Immature natural killer cell (primary cell): Measurements from ENCODE around the gene TMEM94. TPM values are rescaled to one million over a fixed set of nuclear protein-coding genes. Genes with fewer than 3 reads are reported as not detected.
A peak's percentile ranks its signal among the peaks of the same experiment; 100 is the strongest.

Experiments
- DNase-seq, 3 donors: peaks; one replicate each; pipeline ENCODE4 v3.0.0; 2022; ENCODE audit warnings: mixed read lengths in 1 of 3
- H3K27ac Mint-ChIP-seq, 6 donors: one replicate each; pipeline ENCODE4 v1.8.0; 2020; ENCODE audit warnings: mixed read lengths in 6 of 6, mild to moderate bottlenecking in 5 of 6, inconsistent platforms in 4 of 6, moderate library complexity in 3 of 6
- H3K27me3 Mint-ChIP-seq, 3 donors: one replicate each; pipeline ENCODE4 v1.8.0; 2020 to 2021; ENCODE audit warnings: low read depth in 3 of 3, mild to moderate bottlenecking in 3 of 3, mixed read lengths in 3 of 3, moderate library complexity in 3 of 3, inconsistent platforms in 1 of 3
- H3K36me3 Mint-ChIP-seq, 3 donors: one replicate each; pipeline ENCODE4 v1.8.0; 2020; ENCODE audit warnings: mixed read lengths in 3 of 3, inconsistent platforms in 2 of 3, mild to moderate bottlenecking in 2 of 3
- H3K4me1 Mint-ChIP-seq, 2 donors: one replicate each; pipeline ENCODE4 v1.8.0; 2020; ENCODE audit warnings: inconsistent platforms in 2 of 2, mild to moderate bottlenecking in 2 of 2, mixed read lengths in 2 of 2, moderate library complexity in 1 of 2
- H3K4me3 Mint-ChIP-seq, 5 donors: one replicate each; pipeline ENCODE4 v1.8.0; 2020; ENCODE audit warnings: mild to moderate bottlenecking in 5 of 5, mixed read lengths in 5 of 5, inconsistent platforms in 3 of 5, moderate library complexity in 3 of 5
- H3K9me3 Mint-ChIP-seq, 6 donors: one replicate each; pipeline ENCODE4 v1.8.0; 2020; ENCODE audit warnings: mild to moderate bottlenecking in 6 of 6, mixed read lengths in 6 of 6, inconsistent platforms in 4 of 6, moderate library complexity in 3 of 6
- polyA plus RNA-seq, 3 donors: library from polyadenylated mRNA; unstranded; fragments of 300-500 nt; fragmentation: Illumina TruSeq; gene quantifications; one replicate each; pipeline ENCODE4 v1.2.3, GENCODE V29; 2021

TMEM94 gene
- polyA plus RNA-seq, 3 donors from 2014 or later: 3.2 to 21.9 (median 9.3) TPM

DNA sequence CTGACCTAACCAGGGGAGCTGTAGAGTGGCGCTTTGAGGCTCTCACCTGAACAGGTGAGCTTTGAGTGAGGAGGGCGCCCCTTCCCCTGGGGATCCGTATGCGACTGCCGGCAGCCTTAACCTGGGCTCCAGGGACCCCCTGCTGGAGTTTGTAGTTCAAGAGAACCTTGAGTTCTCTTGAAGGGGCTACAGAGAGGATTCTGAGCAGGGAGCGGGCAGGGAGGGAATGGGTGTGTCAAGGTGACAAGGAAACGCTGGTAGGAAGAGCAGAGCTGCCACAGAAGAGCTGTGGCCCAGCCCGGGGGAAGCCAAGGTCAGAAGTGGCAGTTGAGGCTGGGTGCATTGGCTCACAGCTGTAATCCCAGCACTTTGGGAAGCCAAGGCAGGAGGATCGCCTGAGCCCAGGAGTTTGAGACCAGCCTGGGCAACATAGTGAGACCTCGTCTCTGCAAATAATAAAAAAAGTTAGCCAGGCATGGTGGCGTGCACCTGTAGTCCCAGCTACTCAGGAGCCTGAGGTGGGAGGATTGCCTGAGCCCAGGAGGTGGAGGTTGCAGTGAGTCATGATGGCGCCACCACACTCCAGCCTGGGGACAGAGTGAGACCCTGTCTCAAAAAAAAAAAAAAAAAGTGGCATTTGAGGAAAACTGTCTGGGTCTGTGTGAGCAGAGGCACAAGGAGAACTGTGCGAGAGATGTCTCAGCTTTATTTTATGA, 70.3 kb downstream of the TMEM94 start:
- Mint-ChIP-seq H3K27ac (peak overlapping the region; percentile 81 to 91 (median 84)), H3K36me3 (peaks cover 10 to 13% (median 12%) of the 10 kb centered on the region in 3 donors), H3K9me3 (no peaks in the 10 kb centered on the region), H3K27me3 (peaks cover 0 to 5% (median 0%) of the 10 kb centered on the region in 3 donors), H3K4me1 (peaks cover 23 to 36% of the 10 kb centered on the region in 2 donors), H3K4me3 (peak overlapping the region; percentile 90 to 96 (median 92))
- no peak for DNase-seq

DNA sequence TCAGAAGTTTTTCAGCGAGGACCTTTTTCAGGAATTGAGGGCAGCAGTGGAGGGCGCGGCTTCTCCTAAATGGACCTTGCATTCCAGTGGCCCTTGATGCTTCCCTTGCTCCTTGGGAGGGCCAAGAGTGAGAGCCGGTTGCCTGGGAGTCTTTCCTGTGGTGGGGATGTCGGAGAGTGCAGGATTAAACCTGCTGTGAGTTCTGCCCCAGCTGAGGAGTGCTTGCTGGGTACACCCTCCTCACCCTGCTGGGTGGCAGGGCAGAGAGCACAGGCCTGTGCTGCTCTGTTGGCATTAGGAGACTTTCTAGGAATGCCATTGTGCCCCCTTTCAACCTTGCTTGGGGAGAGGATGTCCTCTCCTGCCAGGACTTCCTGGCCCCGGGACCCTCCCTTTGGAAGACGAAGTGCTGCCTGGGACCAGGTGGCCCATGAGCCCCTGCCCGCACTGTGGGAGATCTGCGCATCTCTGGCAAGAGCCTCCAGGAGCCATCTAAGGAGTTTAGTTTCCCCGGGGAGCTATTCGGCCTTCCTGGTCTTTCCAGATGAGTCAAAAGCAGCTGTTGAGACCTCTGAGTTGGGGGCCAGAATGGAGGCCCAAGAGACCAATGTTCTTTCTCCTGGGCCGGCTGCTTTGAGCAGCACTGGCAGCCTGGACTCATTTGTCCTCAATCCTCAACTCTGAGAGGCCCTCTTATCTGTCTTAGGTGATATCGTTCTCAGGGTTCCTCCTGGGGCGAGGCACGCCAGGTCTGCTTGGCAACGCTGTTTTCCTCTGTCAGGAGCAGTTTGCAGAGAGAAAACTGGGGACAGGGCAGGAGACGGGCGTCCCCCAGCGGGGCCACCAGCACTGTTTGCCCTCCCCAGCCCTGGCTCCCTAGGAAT, 74.6 kb downstream of the TMEM94 start:
- Mint-ChIP-seq H3K4me1 (peaks cover 52 to 62% of the 10 kb centered on the region in 2 donors), H3K36me3 (peaks cover 4 to 11% (median 8%) of the 10 kb centered on the region in 3 donors), H3K27ac (peak overlapping the region in 2 of 6 donors; percentile 12 to 20), H3K4me3 (no peak overlapping the region), H3K27me3 (peaks cover 0 to 11% (median 5%) of the 10 kb centered on the region in 3 donors), H3K9me3 (no peaks in the 10 kb centered on the region)
- DNase-seq: no peak

DNA sequence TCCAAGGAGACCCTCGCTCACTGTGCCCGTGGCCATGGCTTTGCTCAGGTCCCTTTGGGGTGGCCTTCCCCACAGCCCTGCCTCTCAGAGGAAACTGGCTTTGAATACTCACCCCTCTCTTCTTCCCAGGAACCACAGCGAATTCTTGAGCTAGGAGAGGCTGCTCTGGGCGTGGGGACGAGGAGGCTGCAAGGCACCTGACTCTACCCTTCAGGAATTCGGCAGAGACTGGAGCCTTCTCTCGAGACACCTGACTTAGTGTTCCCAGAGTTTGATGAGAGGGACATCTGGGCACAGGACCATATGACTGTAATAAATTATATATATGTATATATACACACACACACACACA, 75.3 kb downstream of the TMEM94 start:
- no peak overlapping the region for H3K27ac Mint-ChIP-seq

DNA sequence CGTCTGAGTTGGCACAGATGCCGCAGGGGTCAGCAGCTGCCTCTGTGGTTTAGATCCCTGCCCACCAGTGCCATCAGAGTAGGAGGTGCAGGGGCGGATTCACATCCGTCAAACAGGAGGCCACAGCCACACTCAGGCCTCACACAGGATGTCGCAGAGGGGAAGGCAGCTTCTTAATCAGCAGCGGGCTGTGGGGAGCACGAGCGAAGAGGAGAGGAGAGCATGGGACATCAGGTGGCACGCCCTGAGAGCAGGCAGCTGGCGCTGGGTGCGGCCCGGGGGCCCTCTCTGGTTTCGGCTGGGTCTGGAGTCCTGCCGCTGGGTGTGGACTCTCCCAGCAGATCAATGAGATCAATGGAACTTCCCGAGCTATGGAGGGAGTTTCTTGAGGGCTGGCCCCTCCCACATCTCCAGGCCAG, 78.7 kb downstream of the TMEM94 start:
- H3K36me3 Mint-ChIP-seq: peaks cover 5 to 13% (median 7%) of the 10 kb centered on the region in 3 donors
- H3K4me3 Mint-ChIP-seq: peak overlapping the region; percentile 78 to 96 (median 88)
- peak overlapping the region; percentile 92 to 99 (median 98) for H3K27ac Mint-ChIP-seq
- no peaks in the 10 kb centered on the region for H3K9me3 Mint-ChIP-seq
- peaks cover 52 to 60% of the 10 kb centered on the region in 2 donors for H3K4me1 Mint-ChIP-seq
- H3K27me3 Mint-ChIP-seq: peaks cover 0 to 11% (median 9%) of the 10 kb centered on the region in 3 donors
- DNase-seq: peak; percentile 89 to 90 (median 89)

More for the DNA sequence above, 75.3 kb downstream of the TMEM94 start:
- peaks cover 0 to 11% (median 8%) of the 10 kb centered on the region in 3 donors for H3K27me3 Mint-ChIP-seq
- H3K9me3 Mint-ChIP-seq: no peaks in the 10 kb centered on the region
- no peak overlapping the region for H3K4me3 Mint-ChIP-seq
- peaks cover 4 to 11% (median 8%) of the 10 kb centered on the region in 3 donors for H3K36me3 Mint-ChIP-seq
- peaks cover 52 to 61% of the 10 kb centered on the region in 2 donors for H3K4me1 Mint-ChIP-seq
- no peak for DNase-seq

- Mint-ChIP-seq H3K4me3 (peak overlapping the region; percentile 78 to 96 (median 88)), H3K4me1 (peaks cover 53 to 59% of the 10 kb centered on the region in 2 donors)
These were observed 79.4 kb downstream of the TMEM94 start for GRCh38 chr17:75535871-75536270.

DNA sequence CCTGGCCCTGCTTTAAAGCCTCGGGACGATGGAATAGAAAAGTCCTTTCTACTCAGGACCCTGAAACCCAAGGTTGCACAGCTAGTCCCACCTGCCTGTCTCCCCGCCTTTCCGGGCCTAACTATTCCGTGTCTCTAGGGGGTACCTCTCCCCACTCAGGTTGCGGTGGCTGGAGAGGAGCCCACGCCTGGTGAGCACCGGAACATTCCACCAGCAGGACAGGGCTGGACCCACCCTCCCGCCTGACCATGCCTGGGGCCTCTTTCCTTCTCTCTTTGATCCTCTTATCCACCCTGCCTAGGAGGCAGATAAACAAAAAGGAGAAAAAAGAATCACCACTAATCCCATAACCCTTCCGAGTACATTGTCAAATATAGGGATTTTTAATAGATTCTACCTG, 79.9 kb downstream of the TMEM94 start:
- Mint-ChIP-seq H3K4me1 (peaks cover 54 to 59% of the 10 kb centered on the region in 2 donors), H3K9me3 (no peaks in the 10 kb centered on the region), H3K36me3 (peaks cover 5 to 12% (median 7%) of the 10 kb centered on the region in 3 donors), H3K27ac (peak overlapping the region; percentile 92 to 99 (median 98)), H3K27me3 (peaks cover 0 to 11% (median 11%) of the 10 kb centered on the region in 3 donors), H3K4me3 (peak overlapping the region; percentile 4 to 94 (median 56))
- DNase-seq: no peak

More at GRCh38 chr17:75535871-75536270, 79.4 kb downstream of the TMEM94 start:
- Mint-ChIP-seq H3K27me3 (peaks cover 0 to 11% (median 9%) of the 10 kb centered on the region in 3 donors), H3K27ac (peak overlapping the region; percentile 92 to 99 (median 98)), H3K9me3 (no peaks in the 10 kb centered on the region), H3K36me3 (peaks cover 5 to 12% (median 7%) of the 10 kb centered on the region in 3 donors)
- peak in 1 of 3 donors; percentile 19 for DNase-seq

DNA sequence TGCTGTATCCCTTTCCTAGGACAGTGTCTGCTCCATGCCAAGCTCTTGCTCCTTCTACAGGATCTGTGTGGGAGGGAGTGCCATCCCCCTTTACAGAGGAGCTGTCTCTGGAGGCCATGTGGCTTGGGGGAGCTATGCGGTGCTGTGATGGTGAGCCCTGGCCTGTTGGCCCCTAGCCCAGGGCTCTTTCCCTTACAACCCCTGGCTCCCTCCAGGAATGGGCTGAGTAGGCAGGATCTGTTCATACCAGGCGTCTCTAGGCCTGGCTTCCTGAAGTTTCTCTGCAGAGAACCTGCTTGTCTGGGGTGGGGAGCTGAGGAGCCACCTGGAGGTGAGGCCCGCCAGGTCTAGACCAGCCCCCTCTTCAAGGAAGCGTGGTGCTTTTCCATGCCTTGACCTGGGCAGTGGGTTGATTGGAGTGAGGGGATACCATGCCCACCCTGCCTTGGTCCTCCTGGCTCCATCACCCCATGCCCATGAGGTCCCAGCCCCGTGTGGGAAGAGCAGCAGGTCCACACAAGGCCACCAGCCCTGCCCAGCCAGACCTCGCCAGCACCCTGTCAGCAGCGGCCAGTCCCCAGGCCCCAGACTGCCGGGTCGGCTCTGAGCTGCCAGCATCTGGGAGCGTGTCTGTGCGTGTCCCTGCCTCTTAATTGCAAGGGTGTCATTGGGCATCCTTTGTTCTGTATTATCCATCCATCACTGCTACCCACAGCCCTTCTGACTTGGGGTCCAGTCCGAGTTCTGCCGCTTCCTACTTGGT, 83.7 kb downstream of the TMEM94 start:
- H3K36me3 Mint-ChIP-seq: peaks cover 0 to 7% (median 3%) of the 10 kb centered on the region in 3 donors

GRCh38 chr17:75540923-75541503, 84.6 kb downstream of the TMEM94 start:
- H3K27ac Mint-ChIP-seq: peak overlapping the region in 4 of 6 donors; percentile 27 to 79 (median 30)
- H3K4me3 Mint-ChIP-seq: no peak overlapping the region
- H3K27me3 Mint-ChIP-seq: peaks cover 0 to 7% (median 6%) of the 10 kb centered on the region in 3 donors
- no peak for DNase-seq
- H3K36me3 Mint-ChIP-seq: peaks cover 0 to 7% (median 3%) of the 10 kb centered on the region in 3 donors
- H3K9me3 Mint-ChIP-seq: no peaks in the 10 kb centered on the region
- H3K4me1 Mint-ChIP-seq: peaks cover 41 to 45% of the 10 kb centered on the region in 2 donors

More for the DNA sequence above, 83.7 kb downstream of the TMEM94 start:
- H3K9me3 Mint-ChIP-seq: no peaks in the 10 kb centered on the region
- no peak for DNase-seq
- peaks cover 44 to 49% of the 10 kb centered on the region in 2 donors for H3K4me1 Mint-ChIP-seq
- peak overlapping the region in 2 of 6 donors; percentile 24 to 27 for H3K27ac Mint-ChIP-seq
- H3K4me3 Mint-ChIP-seq: no peak overlapping the region
- peaks cover 0 to 13% (median 7%) of the 10 kb centered on the region in 3 donors for H3K27me3 Mint-ChIP-seq

GRCh38 chr17:75542229-75542628, 85.8 kb downstream of the TMEM94 start:
- peaks cover 31 to 44% of the 10 kb centered on the region in 2 donors for H3K4me1 Mint-ChIP-seq
- H3K27ac Mint-ChIP-seq: peak overlapping the region in 3 of 6 donors; percentile 5 to 36 (median 31)
- H3K9me3 Mint-ChIP-seq: no peaks in the 10 kb centered on the region

DNA sequence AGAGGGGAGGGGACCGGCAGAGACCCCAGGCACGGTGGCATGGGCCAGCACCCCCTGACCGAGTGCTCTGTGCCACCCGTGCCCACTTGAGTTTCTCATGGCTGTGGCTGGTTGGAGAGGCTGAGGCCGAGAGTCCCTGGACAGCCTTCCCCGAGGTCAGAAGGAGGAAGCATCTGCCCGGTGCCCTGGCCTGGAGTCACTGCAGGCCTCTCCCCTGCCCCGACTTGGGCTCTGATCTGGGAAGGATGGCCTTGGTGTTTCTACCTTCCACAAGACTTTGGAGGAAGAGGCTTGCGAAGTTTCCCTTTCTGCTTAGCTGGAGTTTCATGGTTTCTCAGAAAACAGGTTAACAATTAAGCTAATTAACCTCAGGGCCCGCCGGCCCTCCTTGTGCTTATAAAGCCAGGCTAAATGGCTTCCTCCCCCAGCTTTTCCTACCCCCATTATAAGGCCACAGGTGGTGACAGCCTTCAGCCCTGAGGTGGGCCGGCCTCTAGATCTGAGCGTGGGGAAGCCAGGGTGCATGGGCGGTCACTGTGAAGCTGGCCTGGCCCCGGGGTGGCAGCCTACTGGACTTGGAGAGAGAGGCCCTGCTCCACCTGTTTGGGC, 86.4 kb downstream of the TMEM94 start:
- DNase-seq: no peak
- Mint-ChIP-seq H3K4me1 (peaks cover 34 to 51% of the 10 kb centered on the region in 2 donors), H3K27ac (peak overlapping the region in 1 of 6 donors; percentile 5), H3K9me3 (no peaks in the 10 kb centered on the region), H3K36me3 (peaks cover 3 to 8% (median 7%) of the 10 kb centered on the region in 3 donors), H3K4me3 (no peak overlapping the region), H3K27me3 (peaks cover 0 to 6% (median 4%) of the 10 kb centered on the region in 3 donors)

More at GRCh38 chr17:75542229-75542628, 85.8 kb downstream of the TMEM94 start:
- no peak for DNase-seq
- H3K36me3 Mint-ChIP-seq: peaks cover 3 to 7% (median 3%) of the 10 kb centered on the region in 3 donors
- H3K4me3 Mint-ChIP-seq: no peak overlapping the region
- peaks cover 0 to 6% (median 4%) of the 10 kb centered on the region in 3 donors for H3K27me3 Mint-ChIP-seq

GRCh38 chr17:75544250-75544649, 87.8 kb downstream of the TMEM94 start:
- peaks cover 0 to 14% (median 6%) of the 10 kb centered on the region in 3 donors for H3K36me3 Mint-ChIP-seq
- H3K4me3 Mint-ChIP-seq: no peak overlapping the region
- H3K27me3 Mint-ChIP-seq: peaks cover 0 to 6% (median 3%) of the 10 kb centered on the region in 3 donors
- peaks cover 32 to 56% of the 10 kb centered on the region in 2 donors for H3K4me1 Mint-ChIP-seq
- DNase-seq: no peak
- no peaks in the 10 kb centered on the region for H3K9me3 Mint-ChIP-seq
- no peak overlapping the region for H3K27ac Mint-ChIP-seq

DNA sequence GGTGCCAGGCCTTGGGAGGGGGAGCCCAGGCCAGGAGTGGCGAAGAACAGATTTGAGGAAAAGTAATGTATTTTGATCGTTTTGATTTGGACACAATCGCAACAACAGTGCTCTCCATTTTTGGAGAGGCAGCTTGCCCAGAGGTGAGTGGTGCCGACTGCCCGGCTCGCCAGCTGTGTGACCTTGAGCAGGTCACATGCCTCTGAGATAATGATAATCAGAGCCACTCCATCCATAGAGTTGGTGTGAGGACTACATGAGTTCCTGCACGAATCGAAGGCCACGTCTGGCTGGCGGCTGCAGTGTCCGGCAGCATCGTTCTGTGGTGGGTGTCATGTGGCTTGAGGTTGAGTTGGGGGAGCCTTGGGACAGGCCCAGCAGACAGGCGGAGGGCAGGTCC, 89.7 kb downstream of the TMEM94 start:
- Mint-ChIP-seq H3K27me3 (peaks cover 0 to 6% (median 2%) of the 10 kb centered on the region in 3 donors), H3K27ac (peak overlapping the region in 1 of 6 donors; percentile 35), H3K9me3 (no peaks in the 10 kb centered on the region), H3K36me3 (peaks cover 0 to 18% (median 6%) of the 10 kb centered on the region in 3 donors), H3K4me1 (peaks cover 31 to 55% of the 10 kb centered on the region in 2 donors), H3K4me3 (no peak overlapping the region)
- no peak for DNase-seq
